ENCODE measurements around the gene TBXA2R. TPM values are rescaled to one million over a fixed set of nuclear protein-coding genes. Genes with fewer than 3 reads are reported as not detected.
"Not testable (repeated sequence)": the region's sequence is repeated elsewhere in the genome, so short reads cannot be mapped to it uniquely, and the experiment has no call there.

The TBXA2R gene
- total RNA-seq, 1 donor from 2014 or later: 0.99 TPM

GRCh38 chr19:3605770-3606169, 905 bp downstream of the TBXA2R start:
- no peak for DNase-seq (ENCODE audit: low read depth in 2 of 2)

- DNase-seq (ENCODE audit: low read depth in 2 of 2): no peak
Observed at GRCh38 chr19:3605361-3605760, 1.3 kb downstream of the TBXA2R start.

DNA sequence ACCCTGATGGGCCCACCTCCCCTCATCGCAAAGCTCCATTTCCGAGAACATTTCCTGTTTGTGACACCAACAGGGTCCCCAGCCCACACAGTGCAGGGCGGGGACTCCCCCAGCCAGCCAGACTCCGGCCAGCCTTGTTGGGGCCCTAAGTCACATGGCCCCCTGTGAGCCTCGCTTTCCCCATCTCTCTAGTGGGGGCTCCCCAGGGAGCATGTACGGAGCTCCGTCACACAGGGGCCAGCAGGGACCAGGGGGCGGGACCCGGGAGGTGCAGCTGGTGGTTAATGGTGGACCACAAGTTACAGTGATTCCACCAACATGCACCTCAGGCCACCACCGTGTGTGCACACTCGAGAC, 1.7 kb downstream of the TBXA2R start:
- no peak for DNase-seq (ENCODE audit: low read depth in 2 of 2)

DNA sequence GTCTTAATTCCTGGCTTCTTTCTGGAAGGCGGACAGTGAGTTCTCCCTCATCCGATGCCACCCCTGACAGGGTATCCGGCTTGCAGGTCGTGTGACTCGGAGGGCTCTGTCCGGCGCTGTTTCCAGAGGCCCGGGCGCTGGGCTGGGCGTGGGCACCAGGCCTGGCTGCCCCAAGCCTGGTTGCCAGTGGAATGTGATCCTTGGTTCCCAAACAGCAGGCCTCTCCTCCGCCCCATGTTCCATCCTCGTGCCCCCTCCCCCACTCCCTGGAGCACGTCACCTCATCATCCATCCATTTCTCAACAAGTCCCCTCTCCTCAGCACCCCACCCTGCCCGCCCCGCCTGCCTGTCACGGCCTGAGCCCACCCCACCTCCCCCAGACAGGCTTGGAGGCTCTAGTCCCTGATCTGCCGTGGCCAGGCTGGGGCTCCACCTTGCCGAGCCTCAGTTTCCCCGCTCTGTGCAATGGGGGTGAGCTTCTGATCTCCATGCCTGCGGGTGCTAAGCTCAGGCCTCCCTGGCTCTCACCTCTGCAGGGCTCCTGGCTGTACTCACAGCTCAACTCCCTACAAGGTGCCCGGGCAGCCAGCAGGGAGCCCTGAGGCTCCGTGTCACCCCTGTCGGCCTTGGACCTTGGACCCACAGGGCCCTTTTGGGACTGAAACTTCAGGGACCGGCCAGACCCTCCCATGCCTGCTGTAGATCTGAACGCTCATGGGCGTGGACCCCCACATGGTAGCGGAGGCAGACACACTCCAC, 2.3 kb downstream of the TBXA2R start:
- DNase-seq (ENCODE audit: low read depth in 2 of 2): no peak

GRCh38 chr19:3603121-3603811, 3.4 kb downstream of the TBXA2R start:
- no peak for DNase-seq (ENCODE audit: low read depth in 2 of 2)

GRCh38 chr19:3601021-3601420, 5.7 kb downstream of the TBXA2R start:
- DNase-seq (ENCODE audit: low read depth in 2 of 2): no peak

GRCh38 chr19:3599776-3600187, 6.9 kb downstream of the TBXA2R start:
- DNase-seq (ENCODE audit: low read depth in 2 of 2): no peak

DNA sequence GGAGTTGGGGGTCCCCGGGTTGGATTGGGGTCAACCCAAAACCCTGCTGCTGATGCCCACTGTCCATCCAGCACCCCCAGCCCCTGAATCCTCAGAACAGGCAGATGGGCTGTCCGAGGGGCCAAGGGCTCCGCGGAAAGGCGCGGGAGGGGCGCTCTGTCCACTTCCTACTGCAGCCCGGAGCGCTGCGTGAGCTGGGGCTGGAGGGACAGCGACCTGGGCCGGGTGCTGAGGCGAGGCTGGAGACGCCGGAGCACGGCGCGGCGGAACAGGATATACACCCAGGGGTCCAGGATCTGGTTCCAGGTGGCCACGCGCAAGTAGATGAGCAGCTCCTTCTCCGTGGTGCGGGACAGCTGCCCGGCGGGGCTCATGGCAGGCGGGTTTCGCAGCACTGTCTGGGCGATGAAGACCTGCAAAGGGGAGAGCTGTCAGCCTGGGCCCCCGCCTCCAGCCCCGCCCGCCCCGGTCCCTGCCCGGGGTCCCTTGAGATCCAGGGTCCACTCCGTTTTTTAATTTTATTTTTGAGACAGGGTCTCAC, 11.1 kb downstream of the TBXA2R start:
- no peak for DNase-seq (ENCODE audit: low read depth in 2 of 2)

- DNase-seq (ENCODE audit: low read depth in 2 of 2): no peak
Observed at GRCh38 chr19:3593156-3593555, 13.5 kb downstream of the TBXA2R start.

GRCh38 chr19:3591876-3592613, 14.6 kb downstream of the TBXA2R start:
- no peak for DNase-seq (ENCODE audit: low read depth in 2 of 2)

DNA sequence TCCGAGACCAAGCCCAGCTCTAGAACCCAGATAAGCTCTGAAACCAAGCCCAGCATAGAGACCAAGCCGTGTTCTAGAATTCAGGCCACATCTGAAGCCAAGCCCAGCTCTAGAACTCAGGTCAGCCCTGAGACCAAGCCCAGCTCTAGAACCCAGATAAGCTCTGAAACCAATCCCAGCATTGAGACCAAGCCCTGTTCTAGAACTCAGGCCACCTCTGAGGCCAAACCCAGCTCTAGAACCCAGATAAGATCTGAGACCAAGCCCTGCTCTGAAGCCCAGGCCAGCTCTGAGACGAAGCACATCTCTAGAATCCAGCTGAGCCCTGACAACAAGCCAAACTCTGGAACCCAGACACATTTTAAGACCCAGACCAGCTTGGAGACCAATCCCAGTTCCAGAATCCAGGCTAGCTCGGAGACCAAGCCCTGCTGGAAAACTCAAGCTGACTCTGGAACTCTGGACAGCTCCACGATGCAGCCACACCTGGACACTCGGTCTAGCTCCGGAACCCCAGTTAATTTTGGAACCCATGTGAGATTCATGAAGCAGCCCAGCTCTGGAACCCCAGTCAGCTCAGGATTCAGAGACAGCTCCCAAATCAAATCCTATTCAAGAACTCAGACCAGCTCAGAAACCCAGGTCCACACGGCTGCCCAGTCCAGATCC, 15.6 kb downstream of the TBXA2R start:
- no peak for DNase-seq (ENCODE audit: low read depth in 2 of 2)

DNA sequence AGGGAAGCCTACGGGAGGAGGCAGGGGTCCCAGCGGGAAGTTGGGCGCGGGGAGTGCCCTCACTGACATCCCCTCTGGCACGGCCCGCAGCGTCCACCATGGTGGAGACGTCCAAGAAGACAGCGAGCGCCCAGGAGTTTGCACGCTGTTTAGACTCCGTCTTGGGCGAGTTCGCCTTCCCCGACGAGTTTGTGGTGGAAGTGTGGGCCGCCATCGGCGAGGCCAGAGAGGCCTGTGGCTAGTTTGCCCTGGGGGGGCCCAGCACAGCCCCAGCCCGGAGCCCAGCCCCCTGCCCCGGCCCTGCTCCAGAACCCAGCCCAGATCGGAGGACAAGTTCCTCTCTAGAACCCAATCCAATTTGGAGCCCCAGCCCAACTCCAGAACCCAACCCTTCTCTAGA, 16.7 kb downstream of the TBXA2R start:
- no peak for DNase-seq (ENCODE audit: low read depth in 2 of 2)

GRCh38 chr19:3589439-3589838, 17.2 kb downstream of the TBXA2R start:
- no peak for DNase-seq (ENCODE audit: low read depth in 2 of 2)

DNA sequence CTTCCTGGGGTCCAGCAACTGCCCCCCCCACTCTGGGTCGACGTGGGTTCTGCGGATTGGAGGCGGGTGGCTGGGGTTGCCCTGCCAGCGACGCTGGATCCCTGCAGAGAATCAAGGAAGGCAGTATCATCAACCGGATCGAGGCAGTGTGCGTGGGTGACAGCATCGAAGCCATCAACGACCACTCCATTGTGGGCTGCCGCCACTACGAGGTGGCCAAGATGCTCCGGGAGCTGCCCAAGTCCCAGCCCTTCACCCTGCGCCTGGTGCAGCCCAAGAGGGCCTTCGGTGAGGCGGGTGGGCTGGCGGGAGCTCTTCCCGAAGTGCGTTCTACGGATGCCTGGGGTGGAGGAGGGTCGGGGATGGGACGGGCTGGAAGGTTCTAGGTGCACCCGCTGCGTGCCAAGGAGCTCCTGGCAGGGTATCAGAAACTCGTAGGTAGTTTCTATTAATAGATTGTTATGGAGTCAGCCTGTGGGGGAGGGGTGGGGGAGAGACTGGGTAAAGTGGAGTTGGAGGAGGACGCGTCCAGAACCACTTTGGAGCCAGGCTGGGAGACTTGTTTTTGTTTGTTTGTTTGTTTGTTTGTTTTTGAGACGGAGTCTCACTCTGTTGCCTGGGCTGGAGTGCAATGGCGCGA, 19.8 kb downstream of the TBXA2R start:
- DNase-seq (ENCODE audit: low read depth in 2 of 2): no peak

DNA sequence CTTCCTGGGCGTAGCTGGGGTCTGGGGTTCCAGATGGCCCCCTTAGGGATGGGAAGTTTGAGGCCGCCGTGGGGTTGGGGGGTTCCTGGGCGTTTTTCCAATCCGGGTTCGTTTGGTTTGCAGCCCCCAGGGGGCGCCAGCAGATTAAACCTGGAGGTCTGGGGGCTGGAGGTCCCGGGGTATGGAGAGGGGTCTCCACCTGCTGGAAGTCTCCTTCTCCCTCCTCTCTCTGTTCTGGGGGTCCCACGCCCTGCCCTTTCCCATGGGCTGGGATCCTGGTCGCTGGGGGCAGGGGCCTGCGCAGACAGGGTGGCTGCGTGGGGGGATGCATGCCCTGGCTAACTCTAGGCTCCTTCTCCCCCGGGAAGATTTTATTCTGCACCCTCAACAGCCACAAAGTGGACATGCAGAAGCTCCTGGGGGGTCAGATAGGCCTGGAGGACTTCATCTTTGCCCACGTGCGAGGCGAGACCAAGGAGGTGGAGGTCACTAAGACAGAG, 20.5 kb downstream of the TBXA2R start:
- DNase-seq (ENCODE audit: low read depth in 2 of 2): no peak

GRCh38 chr19:3585301-3586126, 21.2 kb downstream of the TBXA2R start, which contains the start of gene GIPC3:
Gene GIPC3, plus strand, starts transcription at chr19:3585478. Its CDS starts 120 bp downstream, at chr19:3585598.
- no peak for DNase-seq (ENCODE audit: low read depth in 2 of 2)

GRCh38 chr19:3584036-3584802, 22.5 kb downstream of the TBXA2R start:
- not testable (repeated sequence) for DNase-seq (ENCODE audit: low read depth in 2 of 2)

GRCh38 chr19:3581792-3582191, 24.9 kb downstream of the TBXA2R start:
- DNase-seq (ENCODE audit: low read depth in 2 of 2): not testable (repeated sequence)
